HCT116 (cell line): Measurements from ENCODE around the gene LINGO3.

ENCODE experiments used
- POLR2A ChIP-seq: IDR thresholded peaks from 2 replicates; pipeline ENCODE4 v1.7.0; 2011; ENCODE audit warnings: borderline replicate concordance; ENCODE audit not compliant: insufficient read depth, insufficient read length; ENCODE audit errors: extremely low read depth
- RAD21 ChIP-seq: IDR thresholded peaks from 2 replicates; pipeline ENCODE4 v1.6.1; 2012; ENCODE audit warnings: low read depth, mild to moderate bottlenecking
- ZBTB33 ChIP-seq: IDR thresholded peaks from 2 replicates; pipeline ENCODE4 v1.6.1; 2011; ENCODE audit warnings: mild to moderate bottlenecking, low read length, moderate library complexity; ENCODE audit not compliant: insufficient replicate concordance; ENCODE audit errors: extremely low read depth
- TF ChIP-seq, protein P1 (sequence below), 3 experiments: fragments of 200-600 bp in 1 of 3; sonication (generic) in 1 of 3; IDR thresholded peaks in 2 of 3; conservative IDR thresholded peaks in 1 of 3; 2 replicates each; pipeline ENCODE4 v1.5.1; 2012 to 2017; ENCODE audit warnings: low read depth in 2 of 3, low read length in 2 of 3, antibody characterized with exemption in 1 of 3, borderline replicate concordance in 1 of 3, control low read depth in 1 of 3, mild to moderate bottlenecking in 1 of 3, mixed read lengths in 1 of 3, mixed run types in 1 of 3, moderate library complexity in 1 of 3; ENCODE audit not compliant: insufficient read depth in 1 of 3

- TF ChIP-seq RAD21 (no peak), ZBTB33 (no peak), POLR2A (no peak)
- TF ChIP-seq, protein P1, sequence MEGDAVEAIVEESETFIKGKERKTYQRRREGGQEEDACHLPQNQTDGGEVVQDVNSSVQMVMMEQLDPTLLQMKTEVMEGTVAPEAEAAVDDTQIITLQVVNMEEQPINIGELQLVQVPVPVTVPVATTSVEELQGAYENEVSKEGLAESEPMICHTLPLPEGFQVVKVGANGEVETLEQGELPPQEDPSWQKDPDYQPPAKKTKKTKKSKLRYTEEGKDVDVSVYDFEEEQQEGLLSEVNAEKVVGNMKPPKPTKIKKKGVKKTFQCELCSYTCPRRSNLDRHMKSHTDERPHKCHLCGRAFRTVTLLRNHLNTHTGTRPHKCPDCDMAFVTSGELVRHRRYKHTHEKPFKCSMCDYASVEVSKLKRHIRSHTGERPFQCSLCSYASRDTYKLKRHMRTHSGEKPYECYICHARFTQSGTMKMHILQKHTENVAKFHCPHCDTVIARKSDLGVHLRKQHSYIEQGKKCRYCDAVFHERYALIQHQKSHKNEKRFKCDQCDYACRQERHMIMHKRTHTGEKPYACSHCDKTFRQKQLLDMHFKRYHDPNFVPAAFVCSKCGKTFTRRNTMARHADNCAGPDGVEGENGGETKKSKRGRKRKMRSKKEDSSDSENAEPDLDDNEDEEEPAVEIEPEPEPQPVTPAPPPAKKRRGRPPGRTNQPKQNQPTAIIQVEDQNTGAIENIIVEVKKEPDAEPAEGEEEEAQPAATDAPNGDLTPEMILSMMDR (IDR thresholded peaks at IDR 0.05 in 2 of 3, conservative IDR thresholded peaks at IDR 0.05 in 1 of 3; ENCODE audit: borderline replicate concordance in 1 of 3, insufficient read depth in 1 of 3, low read depth in 2 of 3, low read length in 2 of 3): no peak
Observed at GRCh38 chr19:2317300-2317699, 9.3 kb upstream of the LINGO3 start.
